ENCODE results near the gene GADD45A.

The GADD45A gene

DNA sequence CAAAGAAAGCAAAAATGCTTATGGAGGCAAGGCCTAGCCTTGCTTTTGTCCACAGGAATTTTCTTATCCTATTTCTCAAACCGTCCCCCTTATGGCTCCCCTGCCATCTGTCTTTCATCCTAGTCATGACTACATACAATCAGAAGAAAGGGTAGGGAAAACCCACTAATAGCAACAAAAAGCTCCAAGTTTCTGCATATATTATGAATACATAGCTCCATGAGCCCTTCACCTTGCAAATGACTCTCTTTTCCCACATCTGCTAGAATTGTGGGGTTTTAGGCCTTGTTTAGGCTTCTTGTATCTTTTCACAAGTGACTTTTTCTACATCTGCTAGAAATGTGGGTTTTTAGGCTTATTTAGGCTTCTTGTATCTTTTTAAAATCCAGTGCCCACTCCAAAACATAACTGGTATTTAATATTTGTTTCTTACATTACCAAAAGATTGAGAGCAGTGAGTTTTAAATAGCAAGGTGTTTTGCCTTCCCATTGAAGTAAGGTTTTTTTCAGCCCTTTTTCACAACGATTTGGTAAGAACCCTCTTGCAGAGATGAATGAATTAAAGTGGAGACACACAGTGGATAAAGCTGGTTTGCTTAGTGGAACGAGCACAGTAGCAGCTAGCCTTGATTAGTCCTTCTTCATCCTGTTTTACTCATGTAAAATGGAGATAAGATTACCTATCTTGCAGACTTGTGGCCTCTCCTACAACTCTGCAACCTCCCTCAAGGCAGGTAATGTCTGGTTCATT lies 4.4 kb downstream of the GADD45A start:
- DNase-seq (ENCODE audit: low spot score), result no peak

DNA sequence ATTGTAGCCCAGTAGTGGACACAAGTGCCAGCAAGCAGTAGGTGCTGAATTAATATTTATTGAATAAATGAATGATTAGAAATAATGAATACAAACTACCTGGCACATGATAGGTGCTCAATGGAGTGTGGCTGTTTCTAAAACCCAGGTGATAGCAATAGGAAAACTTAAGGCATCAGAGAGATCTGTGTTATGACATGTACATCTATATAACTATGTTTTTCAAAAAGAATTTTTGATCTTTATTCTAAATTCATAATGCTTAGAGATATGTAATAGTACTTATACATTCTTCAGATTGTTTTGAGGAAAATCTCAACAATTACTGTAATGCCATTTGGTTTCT lies 5.0 kb downstream of the GADD45A start:
- DNase-seq (ENCODE audit: low spot score), result no peak

DNA sequence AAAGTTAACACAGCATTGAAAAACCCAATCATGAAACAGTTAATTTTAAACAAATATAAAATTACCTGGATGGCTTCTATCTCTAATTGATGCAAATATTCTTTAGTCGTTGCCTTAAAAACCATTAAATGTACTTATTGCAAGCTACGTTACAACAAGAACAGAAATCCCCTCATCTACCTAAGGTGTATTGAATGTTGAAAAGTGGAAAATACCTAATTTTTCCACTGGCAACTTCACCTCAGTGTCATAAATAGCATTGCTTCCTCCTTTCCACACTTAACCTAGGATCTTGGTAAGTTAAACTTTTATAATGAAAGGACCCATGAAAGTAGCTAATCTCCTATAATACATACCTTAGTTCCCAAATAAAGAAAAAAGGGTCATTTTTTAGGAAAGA lies 5.4 kb downstream of the GADD45A start:
- no peak for DNase-seq (ENCODE audit: low spot score)

DNA sequence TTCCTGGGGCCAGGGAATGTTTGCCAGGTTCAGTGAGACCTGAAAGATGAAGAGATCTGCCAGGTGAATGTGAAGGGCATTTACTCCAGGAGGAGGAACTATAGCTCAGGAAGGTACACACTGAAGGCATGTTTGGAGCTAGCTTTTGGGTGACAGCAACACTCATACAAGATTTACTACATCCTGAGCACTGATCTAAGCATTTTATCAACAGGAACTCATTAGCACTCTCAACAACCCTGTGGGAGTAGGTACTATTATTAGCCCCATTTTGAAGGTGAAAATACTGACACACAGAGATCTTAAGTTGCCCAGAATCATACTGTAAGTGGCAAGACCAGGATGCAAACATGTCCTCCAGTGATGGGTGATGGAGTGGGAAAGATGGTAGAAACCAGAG lies 6.7 kb downstream of the GADD45A start:
- DNase-seq (ENCODE audit: low spot score), result no peak

DNA sequence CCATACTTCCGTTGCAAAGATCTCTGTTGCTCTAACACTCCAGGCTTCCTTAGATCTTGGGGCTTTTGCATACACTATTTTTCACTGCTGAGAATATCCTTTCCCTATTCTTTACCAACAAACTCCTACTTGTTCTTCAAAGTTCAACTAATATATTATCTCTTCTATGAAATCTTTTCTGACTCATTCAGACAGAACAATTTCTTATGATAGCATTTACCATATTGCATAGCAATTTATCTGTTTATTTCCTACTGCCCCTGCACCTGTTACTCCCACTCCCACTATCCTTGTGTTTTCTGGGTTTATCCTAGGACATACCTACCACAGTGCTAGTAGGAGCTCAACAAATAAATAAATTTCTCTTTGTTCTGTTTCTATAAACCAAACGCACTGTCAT lies 11.0 kb downstream of the GADD45A start:
- no peak for DNase-seq (ENCODE audit: low spot score)

DNA sequence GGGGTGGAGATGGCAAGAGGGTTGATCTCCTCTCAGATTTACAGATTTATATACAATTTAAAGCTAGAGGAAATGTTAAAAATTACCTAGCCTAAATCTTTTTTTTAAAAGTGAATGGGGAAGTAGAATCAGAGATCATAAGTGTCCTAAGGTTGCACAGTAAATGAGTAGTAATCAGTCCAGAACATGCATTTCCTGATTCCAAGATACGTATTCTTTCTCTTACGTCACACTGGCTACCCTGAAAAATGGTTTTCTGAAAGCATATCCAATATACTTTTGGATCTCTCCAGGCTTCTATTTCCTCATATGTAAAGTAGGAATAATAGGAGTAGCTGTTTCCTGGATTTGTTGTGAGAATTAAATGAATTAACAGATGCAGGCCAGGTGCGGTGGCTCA lies 11.7 kb downstream of the GADD45A start:
- DNase-seq (ENCODE audit: low spot score), result no peak

DNA sequence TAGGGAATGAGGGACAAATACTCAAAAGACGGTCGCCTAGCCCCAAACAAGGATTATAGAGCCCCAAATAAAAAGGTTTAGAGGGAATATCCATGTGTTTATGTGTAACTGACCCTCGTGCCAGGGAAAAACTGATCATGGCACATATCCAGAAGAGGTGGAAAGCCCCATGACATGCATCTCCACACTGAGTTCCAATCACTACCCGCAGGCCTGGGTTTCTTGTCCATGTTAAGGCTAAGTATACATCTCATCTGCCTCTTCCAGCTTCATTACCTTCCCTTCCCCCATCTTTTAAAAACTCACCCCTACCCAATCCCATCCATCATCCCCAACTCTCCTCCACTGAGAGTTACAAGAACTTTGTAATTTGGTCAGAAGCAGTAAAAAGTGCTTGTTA lies 15.2 kb downstream of the GADD45A start:
- DNase-seq (ENCODE audit: low spot score), result no peak

DNA sequence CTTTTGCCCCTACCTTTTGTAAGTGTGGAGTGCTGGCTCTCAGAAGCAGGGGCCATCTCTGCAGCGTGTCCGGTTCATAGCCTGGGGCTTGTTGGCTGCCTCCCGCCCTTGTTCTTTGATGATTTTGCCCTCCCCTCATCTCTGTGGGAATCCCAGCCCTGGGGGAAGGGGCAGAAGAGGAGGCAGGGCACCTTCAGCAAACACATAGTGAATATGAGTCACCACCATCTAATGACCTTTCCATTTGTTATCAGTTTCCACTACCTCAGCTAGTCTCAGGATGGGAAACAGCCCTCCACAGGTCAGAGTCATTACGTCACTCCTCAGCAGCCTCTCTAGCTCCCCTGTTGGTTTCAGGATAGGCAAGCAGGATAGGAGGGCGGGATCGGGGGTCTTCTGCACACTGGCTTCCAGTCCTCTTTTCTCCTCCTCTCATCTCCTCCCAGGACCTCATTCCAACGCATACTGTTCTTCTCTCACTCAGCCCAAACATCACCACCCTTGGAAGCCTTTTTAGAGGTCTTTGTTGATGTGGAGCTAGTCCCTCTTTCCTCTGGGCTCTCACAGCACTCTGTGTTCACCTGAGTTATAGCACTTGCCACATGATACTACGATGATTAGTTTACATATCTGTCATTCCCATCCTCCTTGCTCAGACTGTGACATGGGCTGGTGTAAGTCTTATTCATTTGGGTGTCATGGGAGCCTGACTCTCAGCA lies 15.8 kb downstream of the GADD45A start:
- DNase-seq (ENCODE audit: low spot score), result peak; percentile 73

DNA sequence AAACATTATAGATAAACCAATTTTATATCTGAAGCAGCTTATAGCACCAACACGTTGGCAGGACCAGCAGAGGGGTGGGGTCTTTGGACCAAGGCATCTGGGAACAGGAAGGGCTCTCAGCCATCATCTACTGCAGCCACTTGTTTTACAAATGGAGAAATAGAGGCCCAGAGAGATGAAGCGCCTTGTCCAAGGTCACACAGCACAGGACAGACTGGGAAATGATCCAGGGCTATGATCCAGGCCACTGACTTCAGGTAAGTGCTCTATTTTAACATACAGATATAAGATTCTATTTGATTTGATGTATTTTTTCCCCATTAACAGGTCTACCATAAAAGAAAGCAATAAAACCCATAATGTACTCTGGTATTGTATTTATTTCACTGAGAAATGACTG lies 16.9 kb downstream of the GADD45A start:
- no peak for DNase-seq (ENCODE audit: low spot score)

DNA sequence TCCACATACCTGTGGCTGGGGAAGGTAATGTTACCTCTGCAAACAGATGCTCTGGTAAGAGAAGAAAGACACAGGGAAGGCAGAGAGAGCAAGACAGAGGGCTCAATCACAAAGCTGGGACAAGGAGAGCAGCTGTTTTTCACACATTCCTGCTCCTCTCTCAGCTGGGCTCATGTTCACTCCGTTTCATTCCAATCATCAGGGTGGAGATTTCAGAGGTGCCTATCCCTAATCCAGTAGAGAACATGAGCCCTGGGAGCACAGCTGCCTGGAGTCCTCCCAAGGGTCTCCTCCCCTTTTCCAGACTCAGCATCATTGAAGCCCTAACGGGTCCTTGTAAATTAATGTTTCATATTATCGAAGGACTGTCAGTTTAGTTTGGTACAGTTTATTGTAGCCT lies 19.4 kb downstream of the GADD45A start:
- DNase-seq (ENCODE audit: low spot score), result no peak

DNA sequence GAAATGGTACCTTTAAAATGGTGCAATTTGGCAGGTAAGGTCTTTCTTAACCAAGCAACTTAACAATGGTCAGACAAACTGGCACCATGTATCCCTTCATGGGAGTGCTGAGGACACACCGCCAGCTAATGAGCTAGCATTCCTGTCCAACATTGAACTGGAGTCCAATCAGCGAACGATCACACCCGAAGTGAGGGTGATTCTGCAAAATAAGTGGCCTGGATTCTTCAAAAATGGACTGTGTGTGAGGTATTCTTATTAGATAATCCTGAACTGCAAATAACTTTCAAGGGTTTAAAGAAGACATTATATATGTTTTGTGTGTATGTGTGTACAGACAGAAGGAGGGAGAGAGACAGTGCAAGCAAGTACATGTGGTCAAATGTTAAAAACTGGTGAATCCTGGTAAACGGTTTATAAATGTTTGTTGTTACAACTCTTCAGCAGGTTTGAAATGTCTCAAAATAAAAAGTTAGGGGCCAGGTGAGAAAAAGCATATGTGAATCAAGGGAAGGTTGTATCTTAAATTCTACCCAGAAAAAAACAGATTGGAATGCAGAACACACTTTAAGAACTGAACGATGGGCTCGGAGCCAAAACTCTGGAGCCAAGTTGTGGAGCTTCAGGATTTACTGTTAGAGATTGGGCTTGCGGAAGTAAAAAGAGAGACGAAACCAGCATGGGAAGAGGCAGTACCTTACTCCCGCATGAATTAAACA lies 20.9 kb downstream of the GADD45A start:
- DNase-seq (ENCODE audit: low spot score), result no peak

DNA sequence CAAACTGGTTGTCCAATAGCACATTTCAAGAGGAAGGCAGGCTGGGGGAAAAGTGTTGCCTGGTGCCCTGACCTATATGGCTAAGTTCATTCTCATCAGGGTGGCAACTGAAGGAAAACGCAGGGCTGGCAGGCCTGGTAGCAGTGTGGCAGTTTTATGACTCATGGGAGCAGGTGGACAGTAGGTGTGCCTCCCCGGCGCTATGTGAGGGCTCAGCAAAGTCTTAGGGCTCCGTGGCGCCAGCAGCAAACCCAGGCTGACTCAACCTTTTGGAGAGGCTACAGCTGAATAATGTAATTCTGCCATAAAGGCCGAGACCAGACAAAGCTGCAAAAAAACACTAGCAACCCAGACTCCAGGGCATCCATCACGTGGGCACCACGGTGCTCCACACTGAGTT lies 23.6 kb downstream of the GADD45A start:
- no peak for DNase-seq (ENCODE audit: low spot score)

DNA sequence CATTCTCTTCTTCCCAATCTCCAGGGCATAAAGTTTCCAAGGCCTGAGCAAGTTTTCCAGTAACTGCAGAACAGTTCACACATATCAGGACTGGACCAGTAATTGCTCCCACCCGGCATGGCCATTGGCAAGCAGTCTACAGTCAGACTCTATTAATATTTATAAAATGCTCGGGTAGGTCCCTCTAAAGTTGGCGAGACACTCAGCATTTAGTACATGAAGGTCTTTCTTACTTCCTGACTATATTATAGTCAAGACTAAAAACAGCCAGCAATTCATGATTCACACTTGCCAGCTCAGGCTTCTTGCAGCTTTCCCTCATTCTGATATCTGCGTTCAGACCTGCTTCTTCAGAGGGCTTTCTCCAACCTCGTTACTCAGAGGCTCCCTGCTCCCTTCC lies 25.4 kb downstream of the GADD45A start:
- no peak for DNase-seq (ENCODE audit: low spot score)

DNA sequence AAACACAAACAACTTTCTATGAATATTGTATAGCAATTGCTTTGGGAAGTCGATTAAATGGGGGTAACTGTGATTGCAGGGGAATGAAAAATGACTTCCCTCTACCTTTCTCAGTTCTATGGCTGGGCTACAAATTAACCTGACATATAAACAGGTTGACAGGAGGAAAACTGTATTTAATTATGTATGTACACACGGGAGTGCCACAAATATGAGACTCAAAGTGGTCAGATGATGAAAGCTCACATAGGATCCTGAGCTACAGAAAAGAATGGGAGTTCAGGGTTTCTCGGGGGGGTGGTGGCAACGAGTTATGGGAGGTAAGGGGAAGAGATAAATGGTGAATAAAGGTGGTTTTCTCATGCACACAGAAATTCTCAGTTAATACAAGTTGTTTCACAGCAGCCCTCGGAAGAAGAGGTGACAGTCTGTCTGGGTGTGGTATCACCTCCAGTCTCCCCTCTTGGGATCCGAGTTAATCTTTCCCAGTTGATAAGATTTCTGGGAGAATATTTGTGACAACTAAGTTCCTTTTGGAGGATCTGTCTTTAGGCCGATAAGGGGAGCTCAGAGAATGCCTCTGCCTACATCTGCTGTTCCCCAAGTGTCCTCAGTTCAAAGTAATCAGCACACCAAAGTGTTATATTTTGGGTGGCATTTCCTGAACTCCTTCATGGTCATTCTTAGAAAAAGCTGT lies 26.3 kb downstream of the GADD45A start:
- no peak for DNase-seq (ENCODE audit: low spot score)

DNA sequence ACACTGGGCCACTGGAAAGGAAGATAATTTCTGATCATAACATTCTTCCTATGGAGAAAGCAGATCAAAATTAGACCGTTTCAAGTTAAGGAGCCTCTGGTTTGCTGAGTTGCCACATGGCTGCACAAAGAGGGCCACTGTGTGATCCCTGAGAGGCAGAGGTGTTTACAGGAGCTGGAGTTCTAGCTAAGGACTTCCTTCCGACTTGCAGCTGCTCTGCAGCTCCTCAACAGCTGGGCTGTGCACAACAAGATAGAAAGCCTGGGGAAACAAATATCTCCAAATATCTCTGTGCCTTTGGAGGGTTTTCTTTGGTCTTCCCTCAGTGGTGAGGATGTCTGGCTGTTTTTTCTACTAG lies 26.8 kb downstream of the GADD45A start:
- DNase-seq (ENCODE audit: low spot score), result no peak

DNA sequence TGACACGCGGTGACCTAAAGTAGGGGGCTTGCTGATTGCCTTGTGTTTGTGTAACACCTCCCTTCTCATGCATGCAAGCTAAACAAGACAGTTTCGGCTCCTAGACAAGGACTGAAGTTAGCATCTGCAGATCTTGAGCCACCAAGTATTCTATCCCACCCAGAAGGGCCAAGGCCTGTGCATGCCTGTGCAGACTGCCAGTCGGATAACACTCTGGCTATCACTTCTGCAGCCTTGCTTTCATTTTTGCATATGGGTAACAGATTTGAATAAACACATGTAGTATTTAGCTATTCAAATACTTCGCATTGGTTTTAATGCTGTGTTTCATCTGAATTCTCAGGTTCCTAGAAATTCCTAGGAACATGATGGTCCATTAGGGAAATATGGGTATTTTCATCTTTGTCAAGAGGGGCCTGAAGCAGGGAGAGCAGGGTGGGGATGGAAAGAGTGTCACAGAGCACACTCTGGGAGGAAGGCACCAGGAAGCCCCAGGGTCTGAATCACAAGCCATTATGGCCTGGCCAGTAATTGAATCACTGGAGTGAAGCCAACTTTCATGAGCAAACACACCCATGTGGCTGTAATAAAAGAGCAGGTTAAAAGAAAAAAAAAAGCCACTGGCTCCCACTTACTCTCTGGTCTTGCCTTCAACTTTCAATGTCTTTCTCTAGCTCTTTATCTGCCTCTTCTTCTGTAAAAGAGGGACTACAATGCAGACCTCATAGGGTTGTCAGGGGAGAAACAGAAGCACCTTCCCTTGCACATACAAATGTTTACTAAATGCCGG lies 28.3 kb downstream of the GADD45A start:
- no peak for DNase-seq (ENCODE audit: low spot score)

DNA sequence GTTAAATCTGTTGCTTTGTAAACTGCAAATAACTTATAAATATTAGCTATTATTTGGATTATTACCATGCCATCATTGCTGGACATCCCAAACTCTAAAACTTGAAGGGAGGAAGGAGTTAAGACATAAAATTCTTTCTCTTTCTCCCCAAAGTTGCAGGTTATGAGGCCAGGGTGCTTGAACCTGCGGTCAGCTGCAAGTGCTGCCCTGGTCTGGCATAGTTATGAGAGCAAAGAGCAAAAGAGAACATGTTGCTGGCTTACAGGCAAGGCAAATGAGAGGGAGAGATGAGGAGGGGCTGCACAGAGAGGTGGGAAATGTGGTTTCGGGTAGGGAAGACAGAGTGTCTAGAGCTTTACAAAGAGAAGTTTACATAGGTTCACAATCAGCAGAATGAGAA lies 30.8 kb downstream of the GADD45A start:
- no peak for DNase-seq (ENCODE audit: low spot score)

DNA sequence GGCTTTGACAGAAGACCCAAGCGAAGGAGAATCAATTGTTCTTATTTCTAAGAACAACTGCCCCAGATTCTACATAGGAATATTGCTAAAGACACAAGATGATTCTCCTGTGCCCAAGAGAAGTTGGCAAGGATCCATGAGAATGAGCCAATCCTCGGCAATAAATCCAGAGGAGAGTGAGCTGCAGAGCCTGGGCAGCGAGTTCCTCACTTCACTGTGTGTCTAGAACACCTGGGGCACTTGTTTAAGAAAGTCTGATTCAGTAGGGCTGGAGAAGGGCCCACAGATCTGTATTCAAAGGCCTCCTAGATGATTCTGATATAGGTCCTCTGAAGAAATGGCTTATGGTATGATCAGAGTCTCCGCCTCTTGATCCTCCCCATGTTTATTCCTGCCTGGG lies 31.8 kb downstream of the GADD45A start:
- DNase-seq (ENCODE audit: low spot score), result no peak

DNA sequence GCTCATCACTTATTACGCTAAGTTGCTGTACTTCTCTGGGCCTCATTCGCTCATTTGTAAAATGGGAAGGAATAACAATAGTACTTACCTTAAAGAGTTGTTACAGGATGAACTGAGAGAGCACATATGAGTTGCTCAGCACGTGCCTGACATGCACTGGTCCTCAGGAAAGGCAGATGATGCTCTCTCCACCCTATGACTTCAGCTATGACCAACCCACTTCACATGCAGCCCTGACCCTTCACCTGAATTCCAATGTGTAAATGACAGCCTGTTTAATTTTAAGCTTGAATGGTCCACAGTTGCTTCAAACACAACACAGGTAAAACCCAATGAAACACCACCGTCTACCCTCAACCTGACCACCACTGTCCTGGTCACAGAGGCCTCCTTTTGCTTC lies 32.9 kb downstream of the GADD45A start:
- no peak for DNase-seq (ENCODE audit: low spot score)

DNA sequence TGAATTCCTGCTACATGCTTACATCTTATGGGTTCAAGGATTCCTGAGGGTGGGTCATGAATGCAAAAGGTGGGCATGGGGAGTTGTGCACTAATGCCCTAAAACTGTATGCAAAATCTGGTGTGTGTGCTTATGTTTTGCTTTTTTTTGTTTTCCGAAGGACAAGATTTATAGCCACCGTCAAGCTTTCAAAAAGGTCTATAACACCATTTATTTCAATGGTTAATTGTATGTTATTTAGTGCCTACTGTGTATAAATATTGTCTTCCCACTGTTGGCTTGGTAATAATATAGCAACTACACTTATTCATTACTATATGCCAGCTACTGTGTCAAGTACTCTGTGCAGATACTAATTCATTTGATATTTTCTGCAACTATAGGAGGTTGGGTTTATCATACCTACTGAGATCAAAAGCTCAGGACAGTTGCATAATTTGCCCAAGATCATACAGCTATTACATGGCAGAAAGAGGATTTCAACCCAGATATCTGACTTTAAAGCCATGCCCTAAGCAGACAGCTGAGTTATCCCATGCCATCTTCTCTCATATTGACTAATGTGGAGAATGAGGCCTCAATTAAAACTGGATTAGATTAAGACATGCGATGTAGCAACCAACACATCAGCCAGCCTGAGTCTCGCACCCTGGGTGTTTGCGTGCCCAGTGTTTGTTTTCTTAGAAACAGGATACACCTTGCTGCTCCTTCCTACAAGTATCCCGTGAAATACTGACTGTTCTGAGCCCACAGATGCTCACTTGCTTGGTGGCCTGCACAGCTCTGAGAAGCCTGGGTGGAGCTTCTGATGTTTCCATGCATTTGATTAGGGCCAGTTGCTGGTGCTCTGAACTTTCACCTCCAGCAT lies 34.6 kb downstream of the GADD45A start:
- DNase-seq (ENCODE audit: low spot score), result no peak

DNA sequence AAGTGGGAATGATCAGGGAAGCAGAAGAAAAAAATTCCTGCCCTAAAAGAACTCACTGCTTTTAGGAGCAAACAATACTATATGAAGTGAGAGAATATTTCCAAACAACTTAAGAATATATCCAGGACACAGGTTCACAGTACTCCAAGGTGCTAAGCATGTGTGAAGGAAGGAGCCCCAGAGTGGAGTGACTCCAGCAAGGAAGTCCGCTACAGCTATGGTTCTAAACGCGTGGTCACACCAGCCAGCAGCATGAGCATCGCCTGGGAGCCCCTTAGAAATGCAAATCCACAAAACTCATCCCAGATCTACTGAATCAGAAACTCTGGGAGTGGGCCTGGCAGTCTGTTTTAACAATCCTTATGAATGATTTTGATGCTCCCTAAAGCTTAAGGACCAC lies 36.1 kb downstream of the GADD45A start:
- no peak for DNase-seq (ENCODE audit: low spot score)

Data from ecto neural progenitor cell (in vitro differentiated cells).